ENCODE results near the gene HBE1. TPM values are rescaled to one million over a fixed set of nuclear protein-coding genes. Genes with fewer than 3 reads are reported as not detected.

The HBE1 gene
- total and polyA plus RNA-seq, 9 of the 15 experiments (the other 6 are each of a cell fraction or from before 2014, with no cell fraction given), result 612 to 10,250 (median 2,181) TPM

- TF ChIP-seq L3MBTL2 (IDR thresholded peaks at IDR 0.05), result no peak
- TF ChIP-seq ZNF197 (CRISPR knock-in tag; IDR thresholded peaks at IDR 0.05; ENCODE audit: low read depth), result peak; percentile 79; the same call in 1 of the 2 replicates
- no peak for TF ChIP-seq TCFL5 (CRISPR knock-in tag; conservative IDR thresholded peaks at IDR 0.05)
- TF ChIP-seq KDM4B (IDR thresholded peaks at IDR 0.05; ENCODE audit: borderline replicate concordance in 2 of 2, low read depth in 1 of 2), result no peak
- TF ChIP-seq EHMT2 (IDR thresholded peaks at IDR 0.05), result peak; percentile 49; the same call in 1 of the 2 replicates
- peak; percentile 33 for TF ChIP-seq PRDM10 (IDR thresholded peaks at IDR 0.05; ENCODE audit: partially characterized antibody)
- peak; percentile 77 for TF ChIP-seq ZNF589 (CRISPR knock-in tag; IDR thresholded peaks at IDR 0.05; ENCODE audit: low read depth)
- no peak for TF ChIP-seq ARNT (IDR thresholded peaks at IDR 0.05)
- no peak for TF ChIP-seq USF2 (CRISPR knock-in tag; IDR thresholded peaks at IDR 0.05)
- peak; percentile 31; the same call in 1 of the 2 replicates for TF ChIP-seq ZNF583 (CRISPR knock-in tag; IDR thresholded peaks at IDR 0.05)
- TF ChIP-seq CREB1 (IDR thresholded peaks at IDR 0.05), result peak; percentile 31; the same call in 1 of the 2 replicates
- TF ChIP-seq CREB1 (CRISPR knock-in tag; IDR thresholded peaks at IDR 0.05), result no peak
- TF ChIP-seq CEBPZ (IDR thresholded peaks at IDR 0.05; ENCODE audit: borderline replicate concordance, low read depth, low read length), result no peak
Observed at GRCh38 chr11:5288108-5288905, 18.6 kb upstream of the HBE1 start (continued).

All from K562 (cell line).